ENCODE data around the gene LIPA.
"Not testable (repeated sequence)": the region's sequence is repeated elsewhere in the genome, so short reads cannot be mapped to it uniquely, and the experiment has no call there.

Gene LIPA

GRCh38 chr10:89207801-89208551, 43.6 kb downstream of the LIPA start:
- peak; percentile 46 for DNase-seq (ENCODE audit: low spot score)

DNA sequence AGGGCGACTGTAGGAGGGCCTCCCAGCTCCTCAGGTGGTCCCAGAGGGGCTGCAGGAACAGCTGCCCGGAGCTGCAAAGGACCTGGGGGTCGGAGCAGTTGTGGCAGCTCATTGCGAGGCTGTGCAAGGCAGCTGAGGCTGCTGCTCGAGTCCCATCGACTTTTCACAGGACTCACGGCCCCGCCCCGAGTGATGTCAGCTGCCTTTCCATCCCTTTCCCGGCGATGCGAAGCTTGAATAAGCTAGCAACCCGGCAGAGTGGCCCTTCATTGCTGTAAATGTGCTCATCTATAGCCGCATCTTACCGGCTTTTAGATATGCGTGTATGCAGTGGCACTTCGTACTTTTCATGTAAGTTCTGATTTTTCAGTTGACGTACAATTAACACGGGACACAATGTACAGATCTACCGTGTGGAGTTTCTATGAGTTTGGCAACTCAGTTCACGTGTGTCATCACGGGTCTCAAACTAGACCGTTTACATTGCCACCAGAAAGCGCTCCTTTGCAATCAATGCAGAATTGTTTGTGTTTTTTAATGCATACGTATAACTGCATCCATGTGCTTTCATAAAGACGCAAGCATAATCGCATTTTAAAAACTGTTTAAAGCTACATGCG, 44.3 kb downstream of the LIPA start, which contains the start of gene CH25H:
Gene CH25H (minus strand): TSS at position 137 of the 620 bp plus-strand sequence. CDS start 25 bp downstream, at position 112.
- peak; percentile 54 for DNase-seq (ENCODE audit: low spot score)

DNA sequence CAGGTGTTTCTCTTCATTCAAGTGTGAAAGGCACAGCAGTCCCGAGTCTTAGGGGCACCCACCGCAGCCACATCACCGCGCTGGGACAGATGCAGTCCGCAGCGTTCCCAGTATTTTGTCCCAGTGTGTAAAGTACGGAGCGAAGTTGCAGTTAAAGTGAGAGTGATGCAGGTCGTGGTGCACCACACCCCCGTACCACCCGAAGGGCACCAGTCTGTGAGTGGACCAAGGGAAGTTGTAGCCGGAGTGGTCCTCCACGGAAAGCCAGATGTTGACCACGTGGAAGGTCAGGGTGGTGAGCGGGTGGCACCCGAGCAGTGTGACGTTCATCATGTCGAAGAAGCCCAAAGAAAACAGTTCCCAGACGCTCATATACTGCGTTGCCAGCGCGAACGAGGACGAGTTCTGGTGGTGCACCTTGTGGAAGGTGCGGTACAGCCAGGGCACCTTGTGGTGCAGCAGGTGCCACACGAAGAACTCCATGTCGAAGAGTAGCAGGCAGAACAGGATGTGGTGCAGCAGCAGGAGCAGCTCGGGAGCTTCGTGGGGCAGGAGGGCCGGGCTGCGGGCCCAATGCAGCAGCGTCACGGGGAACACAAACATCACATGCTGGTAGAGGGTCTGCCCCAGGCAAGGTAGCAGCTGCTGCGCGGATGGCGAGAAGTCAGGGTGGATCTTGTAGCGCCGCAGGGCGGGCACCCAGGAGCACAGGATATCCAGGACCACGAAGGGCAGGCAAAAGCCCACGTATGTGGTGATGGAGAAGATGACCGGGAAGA, 45.0 kb downstream of the LIPA start:
- DNase-seq (ENCODE audit: low spot score), result no peak

- no peak for DNase-seq (ENCODE audit: low spot score)
Measured at GRCh38 chr10:89204621-89205185, 46.9 kb downstream of the LIPA start.

GRCh38 chr10:89203237-89203636, 48.3 kb downstream of the LIPA start:
- no peak for DNase-seq (ENCODE audit: low spot score)

GRCh38 chr10:89202033-89202425, 49.5 kb downstream of the LIPA start:
- no peak for DNase-seq (ENCODE audit: low spot score)

GRCh38 chr10:89201345-89202032, 50.1 kb downstream of the LIPA start:
- no peak for DNase-seq (ENCODE audit: low spot score)

- no peak for DNase-seq (ENCODE audit: low spot score)
Measured at GRCh38 chr10:89197473-89197872, 54.1 kb downstream of the LIPA start.

DNA sequence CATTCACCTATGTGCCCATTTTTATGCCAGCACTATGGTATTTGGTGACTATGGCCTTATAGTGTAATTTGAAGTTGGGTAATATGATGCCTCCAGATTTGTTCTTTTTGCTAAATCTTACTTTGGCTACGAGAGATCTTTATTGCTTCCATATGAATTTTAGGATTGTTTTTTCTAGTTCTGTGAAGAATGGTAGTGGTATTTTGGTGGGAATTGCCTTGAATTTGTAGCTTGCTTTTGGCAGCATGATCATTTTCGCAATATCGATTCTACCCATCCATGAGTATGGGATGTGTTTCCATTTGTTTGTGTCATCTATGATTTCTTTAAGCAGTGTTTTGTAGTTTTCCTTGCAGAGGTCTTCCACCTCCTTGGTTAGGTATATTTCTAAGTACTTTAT, 60.3 kb downstream of the LIPA start:
- not testable (repeated sequence) for DNase-seq (ENCODE audit: low spot score)

- no peak for DNase-seq (ENCODE audit: low spot score)
Measured at GRCh38 chr10:89189211-89189734, 62.3 kb downstream of the LIPA start.

- DNase-seq (ENCODE audit: low spot score), result no peak
Measured at GRCh38 chr10:89185658-89186057, 65.9 kb downstream of the LIPA start.

- DNase-seq (ENCODE audit: low spot score), result no peak
Measured at GRCh38 chr10:89184638-89185037, 66.9 kb downstream of the LIPA start.

- DNase-seq (ENCODE audit: low spot score), result no peak
Measured at GRCh38 chr10:89183571-89183970, 68.0 kb downstream of the LIPA start.

GRCh38 chr10:89182894-89183293, 68.7 kb downstream of the LIPA start:
- DNase-seq (ENCODE audit: low spot score), result no peak

DNA sequence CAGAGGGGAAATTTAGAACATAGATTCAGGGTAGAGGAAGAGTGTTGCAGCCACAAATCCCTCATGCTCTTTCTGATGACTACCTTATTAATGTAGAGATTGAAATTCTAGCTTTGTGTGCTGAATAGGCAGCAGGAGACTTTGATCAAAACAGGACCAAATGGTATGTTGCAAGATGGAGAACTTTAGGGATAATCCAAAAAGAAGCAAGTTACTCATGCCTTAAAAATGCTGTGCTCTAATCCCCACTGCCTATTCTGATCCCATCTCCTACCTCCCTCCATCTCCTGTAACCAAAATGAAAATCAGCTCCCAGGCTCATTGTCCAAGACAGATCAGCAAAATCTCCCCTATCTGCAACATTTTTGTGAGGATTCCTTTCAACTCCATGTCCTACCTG, 75.8 kb downstream of the LIPA start:
- DNase-seq (ENCODE audit: low spot score), result no peak

- no peak for DNase-seq (ENCODE audit: low spot score)
Measured at GRCh38 chr10:89173075-89173474, 78.5 kb downstream of the LIPA start.

DNA sequence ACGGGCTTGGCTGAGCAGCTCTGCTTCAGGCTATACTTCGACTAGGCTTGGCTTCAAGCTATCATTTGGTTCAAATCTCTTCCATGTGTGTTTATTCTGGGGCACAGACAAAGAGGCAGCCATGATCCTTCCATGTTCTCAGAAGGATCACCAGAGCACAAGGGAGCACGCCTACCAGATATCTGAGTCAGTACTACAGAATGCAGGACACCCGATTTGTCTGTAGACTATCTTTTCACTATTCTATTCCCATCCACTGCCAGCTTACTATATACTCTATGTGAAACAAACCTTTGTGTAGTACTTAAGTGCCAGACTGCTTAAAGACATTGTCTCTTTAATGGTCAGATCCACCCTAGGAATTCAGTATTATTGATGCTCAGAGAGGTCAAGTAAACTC, 79.6 kb downstream of the LIPA start:
- no peak for DNase-seq (ENCODE audit: low spot score)

- DNase-seq (ENCODE audit: low spot score), result no peak
Measured at GRCh38 chr10:89171263-89171872, 80.2 kb downstream of the LIPA start.

- DNase-seq (ENCODE audit: low spot score), result not testable (repeated sequence)
Measured at GRCh38 chr10:89168354-89168900, 83.1 kb downstream of the LIPA start.

GRCh38 chr10:89167915-89168314, 83.7 kb downstream of the LIPA start:
- DNase-seq (ENCODE audit: low spot score), result no peak

DNA sequence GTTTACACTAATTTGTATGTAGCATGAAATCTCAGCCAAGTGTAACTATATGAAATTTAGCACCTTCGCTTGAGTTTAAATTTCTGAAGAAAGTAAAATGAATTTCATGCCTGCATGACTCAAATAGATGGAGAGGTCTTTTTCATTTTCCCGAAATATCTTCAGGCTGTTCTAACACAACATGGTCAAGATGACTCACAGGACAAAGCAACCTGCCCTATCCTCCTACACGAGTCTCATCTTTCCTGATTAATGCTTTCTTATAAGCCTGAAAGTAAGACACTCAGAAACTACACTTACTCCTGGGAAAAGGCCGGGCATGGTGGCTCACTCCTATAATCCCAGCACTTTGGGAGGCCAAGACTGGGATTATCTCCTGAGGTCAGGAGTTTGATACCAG, 85.7 kb downstream of the LIPA start:
- DNase-seq (ENCODE audit: low spot score), result no peak
